ENCODE data around the gene KLF6.

Gene KLF6

DNA sequence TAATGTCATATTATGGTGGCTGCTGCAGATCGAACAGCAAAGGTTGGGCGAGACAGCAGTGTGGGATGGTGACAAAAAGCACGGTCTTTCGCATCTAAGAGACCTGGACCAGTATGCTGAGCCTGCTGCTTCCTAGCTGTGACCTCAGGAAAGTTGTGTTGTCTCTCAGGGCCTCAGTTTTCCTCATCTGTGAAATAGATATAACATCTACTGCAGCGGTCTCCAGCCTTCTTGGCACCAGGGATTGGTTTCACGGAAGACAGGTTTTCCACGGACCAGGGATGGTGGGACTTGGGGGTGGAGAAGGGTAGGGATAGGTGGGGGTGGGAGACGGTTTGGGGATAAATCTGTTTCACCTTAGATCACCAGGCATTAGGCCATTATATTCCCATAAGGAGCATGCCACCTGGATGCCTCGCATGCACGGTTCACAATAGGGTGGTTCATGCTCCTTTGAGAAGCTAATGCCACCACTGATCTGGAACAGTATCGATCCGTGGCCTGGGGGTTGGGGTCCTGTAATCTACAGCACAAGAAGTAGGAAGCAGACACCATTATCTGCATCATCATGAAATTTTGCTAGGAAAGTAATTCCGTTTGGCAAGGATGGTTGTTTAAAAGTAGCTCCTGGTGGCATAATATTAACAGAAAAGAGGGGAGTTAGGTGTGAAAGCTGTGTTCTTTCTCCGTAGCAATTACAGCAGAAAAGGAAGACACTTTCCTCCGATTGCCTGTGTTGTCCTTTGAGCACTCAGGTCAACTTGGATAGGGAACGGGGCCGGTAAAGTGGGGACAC lies 10.8 kb downstream of the KLF6 start:
- no peak for DNase-seq

DNA sequence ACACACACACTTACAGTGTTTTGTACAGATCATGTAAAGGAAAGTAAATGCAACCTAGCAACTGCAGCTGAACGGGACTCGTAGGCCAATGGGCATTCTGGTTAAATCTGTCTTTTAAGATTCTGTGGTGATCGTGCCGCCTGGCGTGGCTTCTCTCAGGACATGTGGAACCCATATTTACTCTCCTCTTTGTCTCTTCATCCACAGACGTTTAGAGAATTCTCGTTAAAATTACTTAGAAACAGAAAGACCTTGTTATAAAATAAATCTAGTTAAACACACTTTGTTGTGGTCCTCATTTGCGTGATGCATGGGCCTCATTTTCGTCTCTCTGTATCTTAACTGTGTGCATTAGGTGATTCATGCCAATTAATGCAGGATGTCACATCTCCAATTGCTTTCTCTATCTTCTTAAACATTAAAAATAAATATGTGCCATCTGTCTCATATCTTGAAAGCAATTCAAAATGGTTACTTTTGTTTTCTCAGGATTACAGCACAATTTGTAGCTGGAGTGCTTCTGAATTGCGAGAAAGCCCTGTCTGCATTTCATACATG lies 11.5 kb downstream of the KLF6 start:
- no peak for DNase-seq

DNA sequence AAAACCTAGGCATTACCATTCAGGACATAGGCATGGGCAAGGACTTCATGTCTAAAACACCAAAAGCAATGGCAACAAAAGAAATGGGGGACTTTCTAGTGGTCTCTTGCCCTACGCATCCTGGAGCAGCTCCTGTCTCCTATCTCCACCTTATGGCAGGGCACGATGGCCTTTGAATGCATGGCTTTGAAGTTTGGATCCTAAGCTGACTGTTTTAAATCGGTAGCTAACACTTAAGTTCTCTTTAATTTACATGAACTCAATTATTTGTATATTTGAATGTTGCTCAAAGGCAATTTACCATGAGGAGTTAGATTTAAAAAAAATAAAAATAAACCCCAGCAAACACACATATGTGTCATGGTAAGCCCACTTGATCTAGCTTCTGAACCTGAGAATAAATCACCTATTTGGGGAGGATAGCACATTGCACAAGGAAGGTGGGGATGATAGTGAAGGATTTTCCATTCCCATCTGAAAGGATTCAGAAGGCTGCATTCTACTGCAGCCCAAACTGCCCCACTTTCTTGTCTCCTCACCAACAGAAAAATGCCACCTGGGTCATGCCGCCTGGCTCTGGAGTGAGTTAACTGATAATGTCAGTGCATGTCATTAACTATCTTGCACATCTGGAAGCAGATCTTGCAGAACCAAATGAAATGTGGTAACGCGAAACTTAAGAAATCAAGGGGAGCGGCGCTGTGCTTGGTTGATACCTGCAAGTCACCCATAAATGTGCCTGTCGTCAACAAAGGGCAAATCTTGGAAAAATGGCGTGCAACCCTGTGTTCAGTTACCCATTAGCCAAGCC lies 12.4 kb downstream of the KLF6 start:
- DNase-seq: no peak

DNA sequence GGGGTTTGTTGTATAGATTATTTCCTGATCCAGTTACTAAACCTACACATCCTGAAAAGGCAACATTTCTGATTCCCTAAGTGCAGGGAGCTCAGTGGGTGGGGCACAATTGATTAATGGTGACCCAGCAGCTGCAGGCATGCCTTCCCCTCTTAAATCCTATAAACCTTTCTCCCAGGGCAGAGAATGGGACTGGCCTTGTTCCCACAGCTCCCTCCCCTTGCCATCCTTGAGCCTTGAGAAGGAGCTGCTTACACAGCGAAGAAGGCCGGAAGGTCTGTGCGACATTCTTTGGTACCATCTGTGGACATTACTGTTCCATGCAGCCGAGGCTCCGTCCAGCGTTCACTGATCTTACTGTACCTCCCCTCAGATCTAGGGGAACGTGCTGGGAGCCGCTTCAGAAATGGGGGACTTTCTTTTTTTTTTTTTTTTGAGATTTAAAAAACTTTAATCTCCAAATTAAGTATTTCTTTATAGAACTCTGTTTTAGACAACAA lies 14.3 kb downstream of the KLF6 start:
- DNase-seq: no peak

DNA sequence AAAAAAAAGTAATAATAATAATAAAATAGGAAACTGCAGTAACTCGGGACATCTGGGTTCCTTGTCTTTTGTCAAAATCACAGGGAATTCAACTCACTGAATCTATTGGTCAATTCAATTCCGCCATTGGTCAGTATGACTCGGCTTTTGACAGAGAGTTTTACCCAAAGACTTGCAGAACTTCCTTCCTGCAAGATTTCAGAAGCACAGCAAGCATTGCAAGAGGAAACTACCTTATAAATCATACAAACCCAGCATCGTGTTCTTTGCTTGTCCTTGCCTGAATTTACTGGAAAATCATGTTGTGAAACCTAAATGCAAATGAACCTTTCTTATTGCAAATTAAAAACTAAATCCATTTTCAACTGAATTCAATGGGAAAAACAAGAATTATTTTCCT lies 15.5 kb downstream of the KLF6 start:
- DNase-seq: no peak

DNA sequence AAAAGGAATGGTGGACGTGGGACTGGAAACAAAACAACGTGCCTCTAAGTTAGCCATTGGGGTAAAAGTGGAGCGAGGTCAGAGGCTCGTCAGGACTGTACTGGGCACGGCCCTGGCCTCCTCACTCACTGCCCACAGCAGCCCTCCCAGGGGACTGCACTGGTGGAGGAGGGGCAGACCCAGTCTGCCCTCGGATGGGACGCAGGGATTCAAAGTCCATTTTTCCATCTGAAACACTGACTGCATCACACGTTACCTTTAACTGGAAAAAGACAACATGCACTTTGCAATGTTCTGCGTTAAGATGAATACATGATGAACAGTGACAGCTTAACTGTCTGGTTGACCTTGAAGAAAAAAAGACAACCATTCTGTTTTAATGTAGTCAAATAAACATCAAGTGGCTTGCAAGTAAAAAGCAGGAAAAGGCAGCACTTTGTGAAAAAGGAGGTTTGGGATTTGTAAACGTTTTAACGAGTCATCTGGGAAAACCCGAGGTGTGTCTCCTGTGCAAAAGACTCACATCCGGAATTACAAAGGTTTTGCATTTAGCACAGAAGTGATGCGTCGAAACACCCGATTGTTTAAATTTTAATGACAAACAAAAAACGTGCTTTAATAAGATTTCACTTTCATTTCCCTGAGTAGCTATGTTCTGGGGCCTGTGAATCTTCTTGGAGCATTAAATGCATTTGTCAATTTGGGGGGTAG lies 18.8 kb downstream of the KLF6 start:
- no peak for DNase-seq

DNA sequence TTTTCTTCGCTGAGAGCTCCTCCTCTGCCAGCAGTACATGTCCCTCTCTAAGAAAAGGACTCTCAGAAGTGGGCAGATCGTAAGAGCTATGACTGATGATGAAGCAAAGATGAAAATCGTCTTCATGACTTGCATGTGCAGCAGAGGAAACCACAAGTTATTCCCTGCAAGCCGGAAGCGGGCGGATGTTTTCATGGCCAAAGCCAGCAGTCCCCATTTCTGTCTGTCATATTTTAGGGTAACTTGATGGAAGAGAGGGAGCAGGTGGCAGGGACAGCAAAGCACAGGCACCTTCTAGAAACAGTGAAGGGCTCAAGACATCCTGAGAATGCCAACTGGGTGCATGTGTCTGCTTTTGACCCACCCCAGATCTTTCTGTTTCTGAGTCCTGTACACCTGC lies 19.9 kb downstream of the KLF6 start:
- no peak for DNase-seq

DNA sequence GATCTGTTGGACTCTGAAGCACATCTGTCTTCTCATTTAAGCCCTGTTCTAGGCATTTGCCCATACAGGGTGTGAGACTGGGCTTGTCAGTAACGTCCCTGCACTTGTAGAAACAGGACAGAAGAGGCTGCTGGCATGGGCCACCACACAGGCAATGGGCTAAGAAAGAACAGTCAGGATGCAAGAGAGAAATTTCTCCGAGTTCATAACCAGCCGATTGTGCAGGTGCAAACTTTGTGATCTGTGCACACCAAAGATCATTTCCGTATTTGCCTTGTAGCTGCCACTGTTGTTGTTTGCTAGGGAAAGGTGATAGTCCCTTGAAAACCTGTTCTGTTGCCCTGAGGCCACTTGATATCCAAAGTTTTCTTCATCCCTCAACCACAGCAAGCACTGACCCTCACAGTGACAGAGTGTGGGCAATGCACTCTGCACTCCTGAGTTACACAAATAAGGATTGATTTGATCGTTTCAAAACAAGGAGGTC lies 20.3 kb downstream of the KLF6 start:
- no peak for DNase-seq

DNA sequence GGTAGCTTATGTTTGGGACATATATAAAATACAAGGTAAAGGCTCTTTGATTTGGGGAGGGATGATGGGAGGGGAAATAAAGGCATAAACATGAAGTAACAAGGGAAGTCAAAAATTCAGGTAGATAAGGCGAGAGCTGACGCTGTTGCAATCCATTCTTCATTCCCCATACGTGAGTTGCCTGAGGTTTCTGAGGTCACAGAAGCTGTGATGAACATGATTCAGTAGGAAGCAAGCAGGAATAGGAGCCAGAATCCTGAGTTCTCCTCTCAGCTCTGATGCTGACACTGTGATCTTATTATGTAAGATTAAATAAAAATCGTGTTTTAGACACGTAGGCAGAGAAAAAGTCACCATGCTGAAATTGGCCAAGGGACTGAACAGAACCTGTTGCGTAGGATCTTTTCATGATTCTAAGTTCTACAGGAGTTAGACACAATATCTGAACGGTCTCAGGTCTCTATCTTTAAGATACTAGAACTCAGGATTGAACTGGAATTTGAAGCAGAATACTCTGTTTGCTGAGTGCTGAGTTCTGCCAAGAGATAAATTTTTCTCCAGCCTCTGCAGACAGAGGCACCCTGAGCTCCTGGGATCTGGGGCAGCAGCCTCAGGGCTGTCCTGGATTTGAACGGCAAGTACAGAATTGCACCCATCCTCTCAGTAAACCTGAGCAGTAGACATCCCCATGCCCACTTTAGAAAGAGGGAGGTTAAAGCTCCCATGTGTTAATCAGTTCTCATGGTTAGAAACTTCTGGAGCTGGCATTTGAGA lies 21.0 kb downstream of the KLF6 start:
- no peak for DNase-seq

DNA sequence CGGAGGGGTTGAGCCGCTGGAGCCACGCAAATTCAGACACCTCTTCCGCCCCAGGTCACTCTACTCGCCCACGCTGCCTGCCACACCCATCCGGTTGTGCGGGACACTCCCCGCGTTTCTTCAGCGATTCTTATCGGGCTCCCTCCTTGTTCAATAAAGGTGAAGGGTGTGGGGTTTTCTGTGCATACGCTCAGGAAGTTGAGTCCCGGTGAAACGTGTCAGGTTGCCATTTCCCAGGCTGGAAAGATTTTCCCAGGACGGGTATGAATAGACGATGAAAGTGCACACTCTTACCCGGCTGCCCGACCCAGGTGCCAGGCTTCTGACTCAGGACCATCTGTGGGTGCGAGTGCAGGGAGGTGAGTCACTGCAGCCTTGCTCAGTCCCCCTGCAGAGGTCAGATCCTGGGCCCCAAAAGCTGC lies 22.0 kb downstream of the KLF6 start:
- no peak for DNase-seq

DNA sequence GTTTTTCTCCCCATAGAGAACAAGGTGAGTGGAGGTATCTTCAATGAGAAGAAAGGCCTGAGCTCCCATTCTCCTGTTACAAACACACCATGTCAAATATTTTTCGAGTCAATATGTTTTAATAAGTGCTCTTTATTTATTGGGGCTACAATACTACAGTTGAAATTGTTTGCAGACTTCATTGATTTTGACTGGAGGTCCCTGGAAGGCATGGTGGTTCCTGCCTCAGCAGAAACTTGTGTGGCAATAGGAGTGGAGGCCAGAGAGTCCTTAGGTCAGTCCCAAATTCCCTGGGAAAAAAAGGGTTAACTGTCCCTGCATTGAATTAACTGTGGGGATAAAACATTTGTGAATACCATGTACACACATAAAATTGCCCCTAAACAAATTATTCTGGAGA lies 22.7 kb downstream of the KLF6 start:
- no peak for DNase-seq

DNA sequence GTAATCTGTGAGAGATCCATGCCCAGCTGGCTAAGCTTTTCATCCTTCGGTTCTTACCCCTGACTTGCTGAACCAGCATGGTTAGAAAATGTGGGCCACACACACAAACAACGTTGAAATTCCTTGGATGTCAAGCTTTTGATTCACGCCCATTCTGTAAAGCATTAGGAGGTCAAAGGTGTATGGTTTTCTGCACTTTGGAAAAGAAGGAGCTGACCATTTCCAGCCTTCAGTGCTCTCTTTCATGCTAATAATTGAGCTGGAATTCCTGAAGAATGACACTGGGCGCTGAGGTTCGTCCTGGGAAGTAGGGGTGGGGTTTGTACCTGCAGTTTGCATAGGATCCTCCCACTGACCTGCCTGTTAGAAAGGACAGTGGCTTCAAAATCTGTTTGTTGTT lies 23.1 kb downstream of the KLF6 start:
- no peak for DNase-seq

DNA sequence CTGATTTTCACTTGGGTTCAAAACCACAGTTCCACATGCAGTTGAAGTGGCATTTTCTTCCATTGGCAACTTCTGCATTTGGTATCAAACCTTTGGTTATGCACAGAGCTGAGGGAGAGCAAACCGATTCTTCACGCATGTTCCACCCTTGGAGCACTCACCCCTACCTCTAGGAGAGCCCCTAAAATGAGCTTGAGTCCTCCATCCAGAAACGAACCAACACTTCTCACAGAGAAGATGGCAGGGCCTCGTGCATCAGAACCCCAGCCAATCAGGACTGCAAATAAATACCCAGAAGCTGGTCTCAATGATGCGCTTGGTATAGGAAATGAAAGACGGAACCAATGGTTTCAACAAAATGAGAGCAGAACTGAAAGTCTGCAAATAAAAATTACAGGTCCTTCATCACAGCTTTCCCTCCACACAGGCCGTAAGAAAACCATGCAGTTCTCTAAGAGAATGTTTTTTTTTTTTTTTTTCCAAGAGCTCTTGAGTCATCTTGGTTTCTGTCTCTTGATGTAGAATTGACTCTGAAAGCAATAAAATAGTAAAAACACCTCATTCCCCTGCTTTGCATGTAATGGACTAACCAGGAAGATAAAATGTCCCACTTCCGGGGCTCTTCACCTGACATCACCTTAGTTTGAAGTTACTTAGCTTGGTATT lies 23.9 kb downstream of the KLF6 start:
- no peak for DNase-seq

DNA sequence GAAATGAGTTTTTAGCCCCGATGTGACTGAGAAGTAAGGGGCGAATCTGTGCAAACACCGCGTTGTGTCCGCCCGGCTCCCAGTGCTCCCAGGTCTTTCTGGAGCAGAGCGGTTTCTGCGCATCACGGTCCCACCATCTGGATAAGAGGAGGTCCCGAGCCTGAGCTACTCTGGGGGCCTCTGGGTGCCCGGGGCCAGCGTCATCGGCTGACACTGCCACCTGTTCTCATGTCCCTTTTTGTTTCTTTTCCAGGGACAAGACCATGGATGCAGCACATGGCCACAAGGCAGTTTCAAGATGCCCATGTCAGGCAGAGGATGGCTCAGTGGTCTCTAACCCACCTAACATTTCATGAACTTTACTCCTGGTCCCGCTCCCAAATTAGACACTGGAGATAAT lies 24.9 kb downstream of the KLF6 start:
- no peak for DNase-seq

DNA sequence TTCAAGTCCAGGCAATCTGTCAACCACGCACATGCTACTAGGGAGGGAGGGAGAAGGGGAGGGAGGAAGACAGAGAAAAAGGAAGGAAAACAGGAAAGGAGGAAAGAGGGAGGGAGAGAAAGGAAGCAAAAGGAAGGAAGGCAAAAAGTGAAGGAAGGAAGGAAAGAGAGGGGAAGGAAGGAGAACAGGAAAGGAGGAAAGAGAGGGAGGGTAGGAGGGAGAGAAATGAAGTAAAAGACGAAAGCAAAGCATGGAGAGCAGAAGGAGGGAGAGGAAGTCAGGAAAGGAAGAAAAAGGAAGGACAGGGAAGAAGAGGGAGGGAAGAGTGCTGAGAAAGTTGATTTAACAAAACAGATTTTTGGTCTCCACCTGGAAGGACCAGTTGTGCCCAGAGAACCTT lies 25.6 kb downstream of the KLF6 start:
- no peak for DNase-seq

DNA sequence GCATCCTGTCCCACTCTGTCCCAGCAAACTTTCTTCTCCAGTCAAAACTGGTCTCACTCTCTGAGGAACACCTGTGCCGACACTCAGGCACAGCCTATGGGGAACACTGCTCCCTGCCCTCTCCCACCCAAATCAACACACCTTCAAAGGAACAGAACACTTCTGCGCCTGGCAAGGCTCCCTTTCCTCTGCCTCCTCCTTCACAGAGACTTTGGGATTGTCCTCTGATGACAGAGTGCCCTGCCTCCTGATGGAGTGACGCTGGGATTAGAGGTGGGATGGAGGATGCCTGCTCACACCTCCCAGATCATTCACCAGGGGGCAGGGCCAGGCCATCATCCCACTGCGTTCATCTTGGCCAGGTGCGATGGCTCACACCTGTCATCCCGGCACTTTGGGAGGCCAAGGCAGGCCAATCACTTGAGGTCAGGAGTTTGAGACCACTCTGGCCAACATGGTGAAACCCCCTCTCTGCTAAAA lies 26.5 kb downstream of the KLF6 start:
- DNase-seq: no peak

DNA sequence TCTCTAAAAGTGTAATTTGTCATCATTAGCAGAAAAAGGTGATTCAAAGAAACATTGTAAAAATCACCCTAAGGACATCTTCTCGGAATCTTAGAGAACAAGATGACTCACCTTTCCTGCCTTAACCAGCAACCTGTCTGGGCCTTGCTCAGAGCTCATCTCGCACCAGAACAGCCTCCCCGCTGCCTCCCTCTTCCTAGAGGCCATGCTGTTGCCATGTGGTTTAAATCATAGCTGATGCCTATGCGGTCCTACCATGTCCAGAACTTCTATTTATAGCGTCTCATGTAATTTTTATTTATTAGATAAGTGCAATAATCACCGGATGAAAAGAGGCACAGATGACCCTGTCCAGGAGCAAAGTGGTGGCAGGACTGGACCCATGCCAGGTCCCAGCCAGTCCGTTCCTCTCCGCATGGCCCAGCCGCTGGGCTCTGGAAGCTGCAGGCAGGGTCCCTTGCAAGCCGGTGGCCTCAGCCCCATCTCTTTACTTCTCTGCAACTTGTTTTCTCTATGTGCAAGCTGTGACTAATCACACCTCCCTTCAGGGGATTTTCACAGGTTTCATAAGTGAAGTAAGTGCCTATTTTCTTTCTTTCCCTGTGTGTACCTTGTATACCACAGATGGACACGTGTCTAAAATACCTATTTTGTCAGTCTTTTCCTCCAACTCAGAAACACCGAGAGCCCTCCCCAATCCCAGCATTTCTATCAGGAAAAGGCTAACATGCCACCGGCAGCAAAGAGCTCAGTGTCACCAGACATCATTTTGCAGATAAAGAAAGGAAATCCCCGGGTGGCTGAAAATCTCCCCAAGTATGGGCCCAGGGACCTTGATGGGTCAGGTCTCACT lies 27.1 kb downstream of the KLF6 start:
- DNase-seq: no peak

DNA sequence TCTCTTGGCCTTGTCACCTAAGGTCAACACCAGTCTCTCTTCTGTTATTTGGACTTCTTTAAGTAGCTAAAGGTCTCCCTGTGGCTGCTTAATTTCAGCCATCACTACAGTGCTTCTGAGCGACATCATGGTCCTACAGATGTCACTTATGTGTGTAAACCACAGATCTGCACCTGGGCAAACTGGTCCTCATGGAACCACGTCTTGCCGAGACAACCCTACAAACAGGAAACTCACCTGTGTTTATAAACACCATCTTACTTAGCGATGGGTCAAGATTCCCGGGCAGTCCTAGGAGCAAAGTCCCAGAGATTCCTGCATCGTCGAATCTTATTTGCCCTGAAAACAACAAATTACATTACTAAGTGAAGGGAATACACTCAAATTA lies 27.8 kb downstream of the KLF6 start:
- DNase-seq: no peak

DNA sequence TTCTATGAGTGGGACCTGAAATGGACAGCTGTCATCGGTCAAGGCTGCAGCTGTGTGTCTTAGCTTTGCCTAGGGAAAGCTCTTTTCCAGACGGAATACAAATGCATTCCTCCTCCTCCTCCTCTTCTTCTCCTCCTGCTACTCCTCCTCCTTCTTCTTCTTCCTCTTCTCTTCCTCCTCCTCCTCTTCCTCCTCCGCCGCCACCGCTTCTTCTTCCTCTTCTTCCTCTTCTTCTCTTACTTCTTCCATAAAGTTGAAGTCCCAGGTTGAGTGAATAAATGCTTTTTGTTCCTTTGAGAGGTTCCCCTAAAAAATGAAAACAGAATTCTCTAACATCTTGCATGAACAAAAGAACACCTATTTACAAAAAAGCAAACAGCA lies 28.7 kb downstream of the KLF6 start:
- DNase-seq: no peak

Measured in DMS79 (cell line).